SK-N-SH (cell line): ENCODE results near the gene PELI2.

ENCODE experiments used
- EP300 ChIP-seq, 2 experiments: IDR thresholded peaks; 2 replicates each; pipeline versions ENCODE4 v1.4.0 to v1.6.1; 2012; ENCODE audit warnings: borderline replicate concordance in 1 of 2, low read depth in 1 of 2, low read length in 1 of 2
- FOXJ3 ChIP-seq: sonication (generic); formaldehyde crosslinking; IDR thresholded peaks from 2 replicates; pipeline ENCODE4 v1.5.1; 2020; ENCODE audit warnings: mild to moderate bottlenecking, missing genetic modification reagents
- FOXM1 ChIP-seq: IDR thresholded peaks from 2 replicates; pipeline ENCODE4 v1.4.0; 2012; ENCODE audit warnings: low read depth, mild to moderate bottlenecking
- GABPA ChIP-seq: IDR thresholded peaks from 2 replicates; pipeline ENCODE4 v1.4.0; 2012; ENCODE audit warnings: low read depth, mild to moderate bottlenecking
- MXI1 ChIP-seq: IDR thresholded peaks from 2 replicates; pipeline ENCODE4 v1.6.1; 2012; ENCODE audit warnings: mild to moderate bottlenecking, low read depth, low read length, improper control_type of control experiment
- NRF1 ChIP-seq: IDR thresholded peaks from 2 replicates; pipeline ENCODE4 v1.6.1; 2012; ENCODE audit warnings: low read depth, mild to moderate bottlenecking, low read length
- RXRA ChIP-seq: IDR thresholded peaks from 2 replicates; pipeline ENCODE4 v1.4.0; 2012; ENCODE audit warnings: low read depth, mild to moderate bottlenecking, borderline replicate concordance
- SMC3 ChIP-seq: IDR thresholded peaks from 2 replicates; pipeline ENCODE4 v1.6.1; 2012; ENCODE audit warnings: low read depth, low read length, improper control_type of control experiment
- TCF12 ChIP-seq: IDR thresholded peaks from 2 replicates; pipeline ENCODE4 v1.4.0; 2012
- TF ChIP-seq, protein P1 (sequence below): IDR thresholded peaks from 2 replicates; pipeline ENCODE4 v1.4.0; 2012; ENCODE audit warnings: low read depth, borderline replicate concordance
- TF ChIP-seq, protein P2 (sequence below): IDR thresholded peaks from 2 replicates; pipeline ENCODE4 v1.6.1; 2012; ENCODE audit warnings: mild to moderate bottlenecking, low read depth, low read length, moderate library complexity
- TF ChIP-seq, protein P3 (sequence below): fragments of 200-600 bp; sonication (generic); IDR thresholded peaks from 2 replicates; pipeline ENCODE4 v1.6.1; 2017; ENCODE audit warnings: antibody characterized with exemption, mild to moderate bottlenecking, moderate library complexity
- TF ChIP-seq, protein P4 (sequence below): IDR thresholded peaks from 2 replicates; pipeline ENCODE4 v1.4.0; 2012; ENCODE audit warnings: low read depth

DNA sequence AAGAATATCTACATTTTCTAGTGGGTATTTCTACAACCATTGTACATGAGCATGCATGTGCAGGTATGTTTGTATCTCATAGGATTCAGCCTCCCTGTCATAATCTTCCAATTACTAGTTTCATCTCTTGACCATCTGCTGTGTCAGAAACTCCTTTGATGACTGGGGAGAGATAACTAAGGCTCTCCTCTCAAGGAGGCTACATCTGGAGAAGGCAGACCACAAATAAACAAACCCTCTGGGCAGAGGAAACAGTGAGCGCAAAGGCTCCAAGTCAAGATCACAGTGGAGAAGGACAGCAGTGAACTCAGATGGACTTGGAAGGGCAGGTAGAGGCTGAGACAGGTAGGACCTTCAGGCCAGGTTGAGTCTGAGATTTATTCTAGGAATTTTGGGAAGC, 166.4 kb downstream of the PELI2 start:
- no peak for TF ChIP-seq FOXM1
- TF ChIP-seq, protein P1, sequence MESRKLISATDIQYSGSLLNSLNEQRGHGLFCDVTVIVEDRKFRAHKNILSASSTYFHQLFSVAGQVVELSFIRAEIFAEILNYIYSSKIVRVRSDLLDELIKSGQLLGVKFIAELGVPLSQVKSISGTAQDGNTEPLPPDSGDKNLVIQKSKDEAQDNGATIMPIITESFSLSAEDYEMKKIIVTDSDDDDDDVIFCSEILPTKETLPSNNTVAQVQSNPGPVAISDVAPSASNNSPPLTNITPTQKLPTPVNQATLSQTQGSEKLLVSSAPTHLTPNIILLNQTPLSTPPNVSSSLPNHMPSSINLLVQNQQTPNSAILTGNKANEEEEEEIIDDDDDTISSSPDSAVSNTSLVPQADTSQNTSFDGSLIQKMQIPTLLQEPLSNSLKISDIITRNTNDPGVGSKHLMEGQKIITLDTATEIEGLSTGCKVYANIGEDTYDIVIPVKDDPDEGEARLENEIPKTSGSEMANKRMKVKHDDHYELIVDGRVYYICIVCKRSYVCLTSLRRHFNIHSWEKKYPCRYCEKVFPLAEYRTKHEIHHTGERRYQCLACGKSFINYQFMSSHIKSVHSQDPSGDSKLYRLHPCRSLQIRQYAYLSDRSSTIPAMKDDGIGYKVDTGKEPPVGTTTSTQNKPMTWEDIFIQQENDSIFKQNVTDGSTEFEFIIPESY = no peak
- TF ChIP-seq, protein P2, sequence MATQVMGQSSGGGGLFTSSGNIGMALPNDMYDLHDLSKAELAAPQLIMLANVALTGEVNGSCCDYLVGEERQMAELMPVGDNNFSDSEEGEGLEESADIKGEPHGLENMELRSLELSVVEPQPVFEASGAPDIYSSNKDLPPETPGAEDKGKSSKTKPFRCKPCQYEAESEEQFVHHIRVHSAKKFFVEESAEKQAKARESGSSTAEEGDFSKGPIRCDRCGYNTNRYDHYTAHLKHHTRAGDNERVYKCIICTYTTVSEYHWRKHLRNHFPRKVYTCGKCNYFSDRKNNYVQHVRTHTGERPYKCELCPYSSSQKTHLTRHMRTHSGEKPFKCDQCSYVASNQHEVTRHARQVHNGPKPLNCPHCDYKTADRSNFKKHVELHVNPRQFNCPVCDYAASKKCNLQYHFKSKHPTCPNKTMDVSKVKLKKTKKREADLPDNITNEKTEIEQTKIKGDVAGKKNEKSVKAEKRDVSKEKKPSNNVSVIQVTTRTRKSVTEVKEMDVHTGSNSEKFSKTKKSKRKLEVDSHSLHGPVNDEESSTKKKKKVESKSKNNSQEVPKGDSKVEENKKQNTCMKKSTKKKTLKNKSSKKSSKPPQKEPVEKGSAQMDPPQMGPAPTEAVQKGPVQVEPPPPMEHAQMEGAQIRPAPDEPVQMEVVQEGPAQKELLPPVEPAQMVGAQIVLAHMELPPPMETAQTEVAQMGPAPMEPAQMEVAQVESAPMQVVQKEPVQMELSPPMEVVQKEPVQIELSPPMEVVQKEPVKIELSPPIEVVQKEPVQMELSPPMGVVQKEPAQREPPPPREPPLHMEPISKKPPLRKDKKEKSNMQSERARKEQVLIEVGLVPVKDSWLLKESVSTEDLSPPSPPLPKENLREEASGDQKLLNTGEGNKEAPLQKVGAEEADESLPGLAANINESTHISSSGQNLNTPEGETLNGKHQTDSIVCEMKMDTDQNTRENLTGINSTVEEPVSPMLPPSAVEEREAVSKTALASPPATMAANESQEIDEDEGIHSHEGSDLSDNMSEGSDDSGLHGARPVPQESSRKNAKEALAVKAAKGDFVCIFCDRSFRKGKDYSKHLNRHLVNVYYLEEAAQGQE = no peak
- TF ChIP-seq, protein P3, sequence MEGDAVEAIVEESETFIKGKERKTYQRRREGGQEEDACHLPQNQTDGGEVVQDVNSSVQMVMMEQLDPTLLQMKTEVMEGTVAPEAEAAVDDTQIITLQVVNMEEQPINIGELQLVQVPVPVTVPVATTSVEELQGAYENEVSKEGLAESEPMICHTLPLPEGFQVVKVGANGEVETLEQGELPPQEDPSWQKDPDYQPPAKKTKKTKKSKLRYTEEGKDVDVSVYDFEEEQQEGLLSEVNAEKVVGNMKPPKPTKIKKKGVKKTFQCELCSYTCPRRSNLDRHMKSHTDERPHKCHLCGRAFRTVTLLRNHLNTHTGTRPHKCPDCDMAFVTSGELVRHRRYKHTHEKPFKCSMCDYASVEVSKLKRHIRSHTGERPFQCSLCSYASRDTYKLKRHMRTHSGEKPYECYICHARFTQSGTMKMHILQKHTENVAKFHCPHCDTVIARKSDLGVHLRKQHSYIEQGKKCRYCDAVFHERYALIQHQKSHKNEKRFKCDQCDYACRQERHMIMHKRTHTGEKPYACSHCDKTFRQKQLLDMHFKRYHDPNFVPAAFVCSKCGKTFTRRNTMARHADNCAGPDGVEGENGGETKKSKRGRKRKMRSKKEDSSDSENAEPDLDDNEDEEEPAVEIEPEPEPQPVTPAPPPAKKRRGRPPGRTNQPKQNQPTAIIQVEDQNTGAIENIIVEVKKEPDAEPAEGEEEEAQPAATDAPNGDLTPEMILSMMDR = no peak
- TF ChIP-seq, protein P4, sequence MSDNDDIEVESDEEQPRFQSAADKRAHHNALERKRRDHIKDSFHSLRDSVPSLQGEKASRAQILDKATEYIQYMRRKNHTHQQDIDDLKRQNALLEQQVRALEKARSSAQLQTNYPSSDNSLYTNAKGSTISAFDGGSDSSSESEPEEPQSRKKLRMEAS = no peak
- TF ChIP-seq RXRA = no peak
- no peak for TF ChIP-seq TCF12
- TF ChIP-seq FOXJ3 = no peak
- TF ChIP-seq GABPA = no peak
- no peak for TF ChIP-seq SMC3
- no peak for TF ChIP-seq MXI1
- TF ChIP-seq NRF1 = no peak
- TF ChIP-seq EP300 (IDR thresholded peaks at IDR 0.05; ENCODE audit: borderline replicate concordance in 1 of 2, low read depth in 1 of 2, low read length in 1 of 2) = no peak
